GM21619 (cell line): Measurements from ENCODE around the gene RPRM.
"Not testable (repeated sequence)": the region's sequence is repeated elsewhere in the genome, so short reads cannot be mapped to it uniquely, and the experiment has no call there.

Experiments
- ATAC-seq: cut with Tn5 transposase; IDR thresholded peaks from one replicate; pipeline ENCODE4 v1.9.1; 2021; ENCODE audit not compliant: unreplicated experiment

The RPRM gene

DNA sequence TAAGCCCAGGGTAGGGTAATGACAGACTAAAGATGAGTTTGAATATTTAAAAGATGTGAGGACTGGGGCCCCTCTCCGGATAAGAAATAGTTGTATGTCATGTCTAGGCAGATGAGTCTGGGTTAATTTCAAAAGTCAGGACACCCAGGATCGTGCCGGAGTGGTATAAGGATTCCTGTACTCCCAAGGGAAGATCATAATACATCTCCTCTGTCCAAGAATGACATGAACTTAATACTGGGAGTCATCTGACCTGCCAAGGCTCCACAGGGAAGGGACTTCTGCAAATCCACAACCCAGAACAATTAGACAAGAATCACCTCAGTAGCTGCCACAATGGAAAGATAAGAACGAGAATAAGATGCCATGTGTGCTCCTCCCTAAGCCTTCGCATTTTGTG lies 17.1 kb downstream of the RPRM start:
- no peak for ATAC-seq

DNA sequence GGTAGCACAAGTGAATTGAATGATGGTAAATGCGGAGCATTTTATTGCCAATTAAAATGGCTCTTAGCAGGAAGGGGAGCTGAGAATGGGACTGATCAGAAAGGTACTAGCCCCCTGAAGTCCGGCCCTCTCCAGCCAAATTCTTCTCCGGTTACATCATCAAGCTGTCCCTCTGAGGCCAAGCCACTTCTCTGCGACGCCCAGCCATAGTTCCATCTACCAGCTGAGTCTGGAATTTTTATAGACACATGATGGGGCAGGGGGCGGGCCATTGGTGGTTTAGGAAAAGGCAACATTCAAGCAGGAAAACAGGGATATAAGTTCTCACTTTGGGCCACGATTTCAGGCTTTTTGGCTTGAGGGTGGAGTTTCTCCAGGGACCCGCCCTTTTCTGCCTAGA lies 22.7 kb downstream of the RPRM start:
- no peak for ATAC-seq

- no peak for ATAC-seq
These were observed 23.2 kb downstream of the RPRM start for GRCh38 chr2:153455403-153455802.

DNA sequence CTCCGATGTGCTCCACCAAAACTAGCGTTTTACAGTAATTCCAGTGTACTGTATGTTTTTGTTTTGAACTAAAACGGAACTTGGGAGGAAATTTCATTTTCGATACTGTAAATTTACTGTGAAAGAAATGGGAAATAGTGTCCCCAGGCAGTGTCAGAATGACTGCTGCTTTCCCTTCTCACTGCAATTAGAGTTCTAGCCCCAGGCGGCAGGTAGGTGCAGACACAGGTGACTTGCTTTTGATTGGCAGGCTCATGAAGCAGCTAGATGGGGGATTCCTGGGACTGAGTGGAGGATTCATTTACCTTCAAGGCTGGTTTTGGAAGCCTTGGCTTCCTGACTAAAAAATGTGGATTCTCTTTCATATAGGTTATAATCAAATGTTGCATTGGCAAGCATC lies 27.0 kb downstream of the RPRM start:
- ATAC-seq: no peak

- no peak for ATAC-seq
These were observed 35.5 kb downstream of the RPRM start for GRCh38 chr2:153443106-153443505.

- not testable (repeated sequence) for ATAC-seq
These were observed 35.9 kb downstream of the RPRM start for GRCh38 chr2:153442616-153443015.

GRCh38 chr2:153440090-153440489 lies 38.5 kb downstream of the RPRM start:
- not testable (repeated sequence) for ATAC-seq

- no peak for ATAC-seq
These were observed 45.2 kb downstream of the RPRM start for GRCh38 chr2:153433403-153433802.

GRCh38 chr2:153432381-153432780 lies 46.2 kb downstream of the RPRM start:
- no peak for ATAC-seq

GRCh38 chr2:153431114-153431513 lies 47.4 kb downstream of the RPRM start:
- no peak for ATAC-seq
